ENCODE results near the gene CATSPERB.

DNA sequence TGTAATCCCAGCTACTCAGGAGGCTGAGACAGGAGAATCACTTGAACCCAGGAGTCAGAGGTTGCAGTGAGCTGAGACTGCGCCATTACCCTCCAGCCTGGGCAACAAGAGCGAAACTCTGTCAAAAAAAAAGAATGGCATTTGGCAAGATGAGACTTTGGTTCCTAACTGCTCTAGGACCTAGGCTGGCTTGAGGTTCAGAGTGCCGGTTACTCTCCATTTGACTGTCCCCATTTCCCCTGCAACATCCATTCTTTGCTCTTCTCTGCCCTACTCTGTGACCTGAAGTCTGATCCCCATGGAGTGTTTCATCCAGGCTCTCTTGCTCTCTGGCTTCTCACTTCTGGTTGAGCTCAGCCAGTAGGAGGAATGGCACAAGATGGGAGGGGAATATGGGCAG, 195.6 kb downstream of the CATSPERB start:
- TF ChIP-seq, protein P1, sequence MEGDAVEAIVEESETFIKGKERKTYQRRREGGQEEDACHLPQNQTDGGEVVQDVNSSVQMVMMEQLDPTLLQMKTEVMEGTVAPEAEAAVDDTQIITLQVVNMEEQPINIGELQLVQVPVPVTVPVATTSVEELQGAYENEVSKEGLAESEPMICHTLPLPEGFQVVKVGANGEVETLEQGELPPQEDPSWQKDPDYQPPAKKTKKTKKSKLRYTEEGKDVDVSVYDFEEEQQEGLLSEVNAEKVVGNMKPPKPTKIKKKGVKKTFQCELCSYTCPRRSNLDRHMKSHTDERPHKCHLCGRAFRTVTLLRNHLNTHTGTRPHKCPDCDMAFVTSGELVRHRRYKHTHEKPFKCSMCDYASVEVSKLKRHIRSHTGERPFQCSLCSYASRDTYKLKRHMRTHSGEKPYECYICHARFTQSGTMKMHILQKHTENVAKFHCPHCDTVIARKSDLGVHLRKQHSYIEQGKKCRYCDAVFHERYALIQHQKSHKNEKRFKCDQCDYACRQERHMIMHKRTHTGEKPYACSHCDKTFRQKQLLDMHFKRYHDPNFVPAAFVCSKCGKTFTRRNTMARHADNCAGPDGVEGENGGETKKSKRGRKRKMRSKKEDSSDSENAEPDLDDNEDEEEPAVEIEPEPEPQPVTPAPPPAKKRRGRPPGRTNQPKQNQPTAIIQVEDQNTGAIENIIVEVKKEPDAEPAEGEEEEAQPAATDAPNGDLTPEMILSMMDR (conservative IDR thresholded peaks at IDR 0.05; ENCODE audit: low read length), result no peak
- no peak for TF ChIP-seq EZH2phosphoT487 (IDR thresholded peaks at IDR 0.05; ENCODE audit: borderline replicate concordance)
